ENCODE data around the gene TRAF4.

DNA sequence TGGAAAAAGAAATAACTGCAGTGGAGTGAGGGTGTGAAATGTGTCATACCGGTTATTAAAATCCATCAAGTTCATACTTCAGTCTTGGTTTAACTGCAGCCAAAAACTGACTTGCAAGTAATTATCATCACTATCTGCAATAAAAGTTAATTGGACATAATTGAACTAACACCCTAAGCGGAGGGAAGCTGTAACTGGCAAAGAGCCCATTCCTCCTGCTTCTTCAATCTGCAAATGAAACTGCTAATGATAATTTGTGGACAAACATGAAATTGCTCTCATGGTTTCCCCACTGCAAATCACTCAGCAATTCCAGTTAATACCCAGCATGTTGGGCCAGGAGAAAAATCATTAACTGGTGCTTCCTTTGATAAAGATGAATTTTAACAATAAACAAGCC, 52.3 kb downstream of the TRAF4 start:
- TF ChIP-seq FOXP2 (optimal IDR thresholded peaks at IDR 0.05; ENCODE audit: control extremely low read depth, extremely low read length, insufficient read depth) (no peak), EZH2 (IDR thresholded peaks at IDR 0.05) (no peak), POLR2AphosphoS5 (IDR thresholded peaks at IDR 0.05; ENCODE audit: borderline replicate concordance, low read depth, low read length) (no peak)
